ENCODE measurements around the gene ZFYVE26.

Gene ZFYVE26

DNA sequence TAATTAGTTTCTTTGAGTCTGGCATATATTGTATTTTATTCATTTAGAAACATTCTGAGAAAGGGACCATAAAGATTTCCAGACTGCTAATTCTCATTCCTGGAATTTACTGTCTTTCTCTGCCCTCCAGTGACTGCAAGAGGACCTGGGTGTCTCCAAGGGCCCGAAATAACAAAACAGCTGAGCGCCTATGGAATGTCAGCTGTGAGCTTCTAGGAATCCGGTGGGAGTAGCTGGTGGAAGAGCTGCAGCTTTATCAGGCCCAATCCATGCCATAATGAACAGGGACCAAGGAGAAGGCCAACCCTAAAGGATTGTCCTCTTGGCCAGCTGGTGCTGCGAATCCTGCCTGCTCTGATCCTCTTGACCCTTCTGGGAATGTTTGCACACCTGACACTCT is 82.8 kb downstream of the ZFYVE26 start:
- no peak overlapping the region for H3K27ac ChIP-seq
- no peak overlapping the region for H3K4me2 ChIP-seq
- H3K9ac ChIP-seq: no peak overlapping the region
- no peaks in the 10 kb centered on the region for H3K27me3 ChIP-seq (ENCODE audit: insufficient read depth, low read depth)
- H3K79me2 ChIP-seq (ENCODE audit: insufficient read depth, low read depth): no peaks in the 10 kb centered on the region
- H2AFZ ChIP-seq (ENCODE audit: low read depth): no peak overlapping the region
- no peaks in the 10 kb centered on the region for H4K20me1 ChIP-seq (ENCODE audit: insufficient read depth)
- H3K4me1 ChIP-seq (ENCODE audit: low read depth, poor library complexity, severe bottlenecking): no peaks in the 10 kb centered on the region
- H3K36me3 ChIP-seq (ENCODE audit: insufficient read depth): no peaks in the 10 kb centered on the region
- TF ChIP-seq, protein P1, sequence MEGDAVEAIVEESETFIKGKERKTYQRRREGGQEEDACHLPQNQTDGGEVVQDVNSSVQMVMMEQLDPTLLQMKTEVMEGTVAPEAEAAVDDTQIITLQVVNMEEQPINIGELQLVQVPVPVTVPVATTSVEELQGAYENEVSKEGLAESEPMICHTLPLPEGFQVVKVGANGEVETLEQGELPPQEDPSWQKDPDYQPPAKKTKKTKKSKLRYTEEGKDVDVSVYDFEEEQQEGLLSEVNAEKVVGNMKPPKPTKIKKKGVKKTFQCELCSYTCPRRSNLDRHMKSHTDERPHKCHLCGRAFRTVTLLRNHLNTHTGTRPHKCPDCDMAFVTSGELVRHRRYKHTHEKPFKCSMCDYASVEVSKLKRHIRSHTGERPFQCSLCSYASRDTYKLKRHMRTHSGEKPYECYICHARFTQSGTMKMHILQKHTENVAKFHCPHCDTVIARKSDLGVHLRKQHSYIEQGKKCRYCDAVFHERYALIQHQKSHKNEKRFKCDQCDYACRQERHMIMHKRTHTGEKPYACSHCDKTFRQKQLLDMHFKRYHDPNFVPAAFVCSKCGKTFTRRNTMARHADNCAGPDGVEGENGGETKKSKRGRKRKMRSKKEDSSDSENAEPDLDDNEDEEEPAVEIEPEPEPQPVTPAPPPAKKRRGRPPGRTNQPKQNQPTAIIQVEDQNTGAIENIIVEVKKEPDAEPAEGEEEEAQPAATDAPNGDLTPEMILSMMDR (conservative IDR thresholded peaks at IDR 0.05; ENCODE audit: low read depth, low read length): no peak
- H3K4me3 ChIP-seq (IDR thresholded peaks at IDR 0.05; ENCODE audit: insufficient read depth, low read depth, low read length): no peak overlapping the region

DNA sequence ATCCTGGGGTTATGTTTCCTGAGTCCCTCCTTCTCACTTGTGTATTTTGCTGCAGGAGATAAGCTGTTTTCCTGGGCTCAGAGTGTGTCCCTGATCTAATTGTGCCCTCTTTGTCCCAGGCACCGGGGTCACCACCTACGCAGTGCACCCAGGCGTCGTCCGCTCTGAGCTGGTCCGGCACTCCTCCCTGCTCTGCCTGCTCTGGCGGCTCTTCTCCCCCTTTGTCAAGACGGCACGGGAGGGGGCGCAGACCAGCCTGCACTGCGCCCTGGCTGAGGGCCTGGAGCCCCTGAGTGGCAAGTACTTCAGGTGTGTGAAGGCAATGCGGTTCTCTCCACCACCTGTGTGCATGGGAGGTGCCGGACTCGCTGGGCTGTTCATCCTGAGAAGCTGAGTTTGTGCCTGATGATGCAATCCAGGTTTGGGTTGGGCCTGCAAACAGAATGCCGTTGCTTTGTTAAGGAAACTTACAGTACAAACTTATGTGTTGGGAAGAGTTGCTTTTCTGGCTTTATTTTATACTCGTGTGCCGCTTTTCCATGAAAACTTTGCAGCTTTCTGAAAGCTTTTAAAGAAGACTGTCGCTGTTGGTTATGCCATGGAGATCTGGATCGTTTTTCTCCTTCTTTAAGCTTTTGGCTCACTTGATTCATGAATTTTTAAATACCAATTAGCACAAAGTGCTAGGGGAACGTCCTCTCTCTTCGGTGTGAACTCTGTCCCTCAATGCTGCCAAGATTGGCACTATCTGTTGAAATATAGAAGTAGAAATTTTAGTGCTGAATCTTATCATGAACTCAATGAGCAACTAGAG is 87.1 kb downstream of the ZFYVE26 start:
- H3K27ac ChIP-seq: no peak overlapping the region
- H3K4me2 ChIP-seq: no peak overlapping the region
- no peaks in the 10 kb centered on the region for H3K27me3 ChIP-seq (ENCODE audit: insufficient read depth, low read depth)
- TF ChIP-seq, protein P1 (conservative IDR thresholded peaks at IDR 0.05; ENCODE audit: low read depth, low read length): no peak
- H3K79me2 ChIP-seq (ENCODE audit: insufficient read depth, low read depth): no peaks in the 10 kb centered on the region
- no peaks in the 10 kb centered on the region for H3K36me3 ChIP-seq (ENCODE audit: insufficient read depth)
- H2AFZ ChIP-seq (ENCODE audit: low read depth): no peak overlapping the region
- H3K9ac ChIP-seq: no peak overlapping the region
- H3K4me3 ChIP-seq (IDR thresholded peaks at IDR 0.05; ENCODE audit: insufficient read depth, low read depth, low read length): no peak overlapping the region
- H3K4me1 ChIP-seq (ENCODE audit: low read depth, poor library complexity, severe bottlenecking): no peaks in the 10 kb centered on the region
- no peaks in the 10 kb centered on the region for H4K20me1 ChIP-seq (ENCODE audit: insufficient read depth)

DNA sequence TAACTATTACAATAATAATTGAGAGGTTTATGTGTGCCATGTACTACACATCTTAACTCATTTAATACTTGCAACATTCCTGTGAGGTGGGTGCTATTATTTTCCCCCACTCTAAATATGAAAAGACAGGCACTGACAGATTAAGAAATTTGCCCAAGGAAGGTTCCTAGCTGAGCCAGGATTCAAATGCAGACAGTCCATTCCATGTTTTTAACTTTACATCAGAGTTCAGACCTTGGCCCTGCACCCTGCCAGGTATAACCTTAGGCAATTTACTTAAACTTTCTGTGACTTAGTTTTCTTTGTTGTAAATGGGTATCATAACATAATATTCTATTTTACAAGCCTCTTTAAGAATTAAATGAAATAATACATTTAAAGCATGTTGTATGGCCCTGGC is 88.1 kb downstream of the ZFYVE26 start:
- Histone ChIP-seq H3K9ac (no peak overlapping the region), H3K4me3 (IDR thresholded peaks at IDR 0.05; ENCODE audit: insufficient read depth, low read depth, low read length) (no peak overlapping the region), H2AFZ (ENCODE audit: low read depth) (no peak overlapping the region), H4K20me1 (ENCODE audit: insufficient read depth) (no peaks in the 10 kb centered on the region), H3K4me2 (no peak overlapping the region), H3K27ac (no peak overlapping the region), H3K36me3 (ENCODE audit: insufficient read depth) (no peaks in the 10 kb centered on the region), H3K27me3 (ENCODE audit: insufficient read depth, low read depth) (no peaks in the 10 kb centered on the region), H3K79me2 (ENCODE audit: insufficient read depth, low read depth) (no peaks in the 10 kb centered on the region), H3K4me1 (ENCODE audit: low read depth, poor library complexity, severe bottlenecking) (no peaks in the 10 kb centered on the region)
- TF ChIP-seq, protein P1 (conservative IDR thresholded peaks at IDR 0.05; ENCODE audit: low read depth, low read length): no peak

DNA sequence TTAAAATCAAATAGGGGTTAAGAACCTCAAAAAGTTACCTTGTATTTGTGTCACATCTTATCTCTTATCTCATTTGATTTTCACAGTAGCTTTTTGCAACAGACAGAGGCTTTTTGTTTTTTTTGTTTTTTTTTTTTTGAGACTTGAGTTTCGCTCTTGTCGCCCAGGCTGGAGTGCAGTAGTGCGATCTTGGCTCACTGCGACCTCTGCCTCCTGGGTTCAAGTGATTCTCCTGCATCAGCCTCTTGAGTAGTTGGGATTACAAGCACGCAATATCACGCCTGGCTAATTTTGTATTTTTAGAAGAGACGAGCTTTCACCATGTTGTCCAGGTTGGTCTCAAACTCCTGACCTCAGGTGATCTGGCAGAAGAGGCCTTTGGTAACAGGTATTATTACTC is 89.0 kb downstream of the ZFYVE26 start:
- Histone ChIP-seq H3K36me3 (ENCODE audit: insufficient read depth) (no peaks in the 10 kb centered on the region), H3K79me2 (ENCODE audit: insufficient read depth, low read depth) (no peaks in the 10 kb centered on the region), H3K27me3 (ENCODE audit: insufficient read depth, low read depth) (no peaks in the 10 kb centered on the region), H3K27ac (no peak overlapping the region), H3K9ac (no peak overlapping the region), H4K20me1 (ENCODE audit: insufficient read depth) (no peaks in the 10 kb centered on the region), H3K4me2 (no peak overlapping the region), H3K4me1 (ENCODE audit: low read depth, poor library complexity, severe bottlenecking) (no peaks in the 10 kb centered on the region), H3K4me3 (IDR thresholded peaks at IDR 0.05; ENCODE audit: insufficient read depth, low read depth, low read length) (no peak overlapping the region), H2AFZ (ENCODE audit: low read depth) (no peak overlapping the region)
- TF ChIP-seq, protein P1 (conservative IDR thresholded peaks at IDR 0.05; ENCODE audit: low read depth, low read length): no peak
